GM23338 (cell line): ENCODE data around the gene EXOSC1. TPM values are rescaled to one million over a fixed set of nuclear protein-coding genes. Genes with fewer than 3 reads are reported as not detected.

Experiments used
- ATAC-seq: fragments of 200-7000 bp; cut with Tn5 transposase; 3 replicates; pipeline ENCODE4 v1.9.1; 2020
- DNase-seq: peaks from one replicate; pipeline ENCODE4 v3.0.0-alpha.2; 2015; ENCODE audit warnings: low spot score
- H2AFZ ChIP-seq: fragments of 200-600 bp; sonication (generic); 2 replicates; pipeline ENCODE4 v1.8.0; 2016; ENCODE audit warnings: antibody characterized with exemption, mild to moderate bottlenecking, moderate library complexity
- H3F3A ChIP-seq: fragments of 200-600 bp; sonication (generic); replicated peaks from 2 replicates; pipeline ENCODE4 v1.8.0; 2017; ENCODE audit warnings: antibody characterized with exemption, mixed run types, low read depth
- H3K27ac ChIP-seq: fragments of 200-600 bp; sonication (generic); 2 replicates; pipeline ENCODE4 v1.6.1; 2016; ENCODE audit warnings: low read depth
- H3K27me3 ChIP-seq: fragments of 200-600 bp; sonication (generic); 2 replicates; pipeline ENCODE4 v1.8.0; 2016; ENCODE audit warnings: mild to moderate bottlenecking, mixed run types, moderate library complexity; ENCODE audit not compliant: insufficient read depth
- H3K36me3 ChIP-seq: fragments of 200-600 bp; sonication (generic); 2 replicates; pipeline ENCODE4 v1.8.0; 2016; ENCODE audit warnings: mild to moderate bottlenecking; ENCODE audit not compliant: insufficient read depth
- H3K4me1 ChIP-seq: fragments of 200-600 bp; sonication (generic); 2 replicates; pipeline ENCODE4 v1.8.0; 2016; ENCODE audit warnings: mild to moderate bottlenecking, moderate library complexity; ENCODE audit not compliant: insufficient read depth
- H3K4me2 ChIP-seq: fragments of 200-600 bp; sonication (generic); 2 replicates; pipeline ENCODE4 v1.7.1; 2017; ENCODE audit warnings: mixed run types
- H3K4me3 ChIP-seq: fragments of 200-600 bp; sonication (generic); 2 replicates; pipeline ENCODE4 v1.6.1; 2016; ENCODE audit warnings: mixed run types
- H3K79me2 ChIP-seq: fragments of 200-600 bp; sonication (generic); replicated peaks from 2 replicates; pipeline ENCODE4 v1.8.0; 2017; ENCODE audit warnings: mild to moderate bottlenecking; ENCODE audit not compliant: insufficient read depth
- H3K9me2 ChIP-seq: fragments of 200-600 bp; sonication (generic); 2 replicates; pipeline ENCODE4 v1.8.0; 2017; ENCODE audit not compliant: insufficient read depth
- H4K20me1 ChIP-seq: fragments of 200-600 bp; sonication (generic); replicated peaks from 2 replicates; pipeline ENCODE4 v1.8.0; 2017; ENCODE audit warnings: mild to moderate bottlenecking; ENCODE audit not compliant: insufficient read depth
- H3K27ac Mint-ChIP-seq: 2 replicates; pipeline ENCODE4 v1.8.0; 2020; ENCODE audit warnings: inconsistent platforms, mild to moderate bottlenecking, moderate library complexity, mixed read lengths
- H3K27me3 Mint-ChIP-seq: 3 replicates; pipeline ENCODE4 v1.8.0; 2022; ENCODE audit warnings: low read depth, mild to moderate bottlenecking, moderate library complexity, mixed read lengths, inconsistent platforms; ENCODE audit not compliant: insufficient read depth, poor library complexity
- H3K36me3 Mint-ChIP-seq: 3 replicates; pipeline ENCODE4 v1.8.0; 2021; ENCODE audit warnings: low read depth, mild to moderate bottlenecking, inconsistent platforms, moderate library complexity, mixed read lengths
- H3K4me1 Mint-ChIP-seq: 3 replicates; pipeline ENCODE4 v1.8.0; 2020; ENCODE audit warnings: mild to moderate bottlenecking, inconsistent platforms, mixed read lengths
- H3K4me3 Mint-ChIP-seq: 3 replicates; pipeline ENCODE4 v1.8.0; 2021; ENCODE audit warnings: moderate library complexity, mild to moderate bottlenecking, inconsistent platforms, mixed read lengths
- H3K9me3 Mint-ChIP-seq: 3 replicates; pipeline ENCODE4 v1.8.0; 2020; ENCODE audit warnings: moderate library complexity, mild to moderate bottlenecking, inconsistent platforms, mixed read lengths
- CREB1 ChIP-seq: fragments of 250-450 bp; sonication (Bioruptor Pico); IDR thresholded peaks from 2 replicates; pipeline ENCODE4 v1.5.0; 2020; ENCODE audit warnings: low read depth, mild to moderate bottlenecking, moderate library complexity
- CTCF ChIP-seq, 2 experiments: fragments of 200-600 bp in 1 of 2; sonication (generic) in 1 of 2; conservative IDR thresholded peaks; 2 replicates each; pipeline versions ENCODE4 v1.5.1 to v1.6.1; 2016 to 2017; ENCODE audit warnings: antibody characterized with exemption in 2 of 2, low read depth in 2 of 2, mild to moderate bottlenecking in 2 of 2, moderate library complexity in 1 of 2
- EZH2 ChIP-seq: fragments of 200-600 bp; sonication (generic); IDR thresholded peaks from one replicate; pipeline ENCODE4 v1.8.0; 2017; ENCODE audit warnings: antibody characterized with exemption, mild to moderate bottlenecking, low read depth; ENCODE audit not compliant: unreplicated experiment
- EZH2phosphoT487 ChIP-seq: fragments of 200-600 bp; sonication (generic); IDR thresholded peaks from one replicate; pipeline ENCODE4 v1.8.1; 2018; ENCODE audit warnings: antibody characterized with exemption; ENCODE audit not compliant: unreplicated experiment
- JUNB ChIP-seq: IDR thresholded peaks from one replicate; pipeline ENCODE4 v1.6.1; 2016; ENCODE audit warnings: antibody characterized with exemption; ENCODE audit not compliant: unreplicated experiment
- NANOG ChIP-seq: IDR thresholded peaks from 2 replicates; pipeline ENCODE4 v1.6.1; 2016; ENCODE audit warnings: antibody characterized with exemption, borderline replicate concordance
- POLR2AphosphoS5 ChIP-seq: IDR thresholded peaks from 2 replicates; pipeline ENCODE4 v1.6.1; 2016; ENCODE audit warnings: antibody characterized with exemption, low read depth
- REST ChIP-seq: IDR thresholded peaks from one replicate; pipeline ENCODE4 v1.6.1; 2018; ENCODE audit warnings: antibody characterized with exemption; ENCODE audit not compliant: unreplicated experiment
- STAT1 ChIP-seq: IDR thresholded peaks from one replicate; pipeline ENCODE4 v1.6.1; 2016; ENCODE audit warnings: antibody characterized with exemption; ENCODE audit not compliant: unreplicated experiment
- ZNF114 ChIP-seq: fragments of 250-450 bp; sonication (Bioruptor Pico); IDR thresholded peaks from 2 replicates; pipeline ENCODE4 v1.5.0; 2020; ENCODE audit warnings: mild to moderate bottlenecking, moderate library complexity
- ZNF331 ChIP-seq: fragments of 250-450 bp; sonication (Bioruptor Pico); IDR thresholded peaks from 2 replicates; pipeline ENCODE4 v1.5.0; 2020; ENCODE audit warnings: low read depth, mild to moderate bottlenecking, moderate library complexity
- polyA plus RNA-seq: library from polyadenylated mRNA; unstranded; fragments of >200 nt; fragmentation: Nextera tagmentation; extraction: Ambion mirVana; gene quantifications from 2 replicates; pipeline ENCODE4 v1.2.1, GENCODE V29; 2016
- total RNA-seq: library from RNA; depleted of rRNA; stranded (reverse); fragments of >200 nt; shearing (Covaris generic); gene quantifications from 2 replicates; pipeline ENCODE4 v1.2.3, GENCODE V29; 2014

EXOSC1 gene
- total and polyA plus RNA-seq, 2 experiments from 2014 or later = 63.6 to 131 TPM

GRCh38 chr10:97494151-97494550 is 48.3 kb upstream of the EXOSC1 start:
- Mint-ChIP-seq H3K27me3 (peaks cover 3% of the 10 kb centered on the region), H3K36me3 (no peaks in the 10 kb centered on the region; the same call in 1 of the 3 replicates), H3K4me3 (no peak overlapping the region), H3K9me3 (no peaks in the 10 kb centered on the region), H3K27ac (no peak overlapping the region), H3K4me1 (peaks cover 49% of the 10 kb centered on the region)
- H3F3A ChIP-seq = peaks cover 12% of the 10 kb centered on the region; the same call in 1 of the 2 replicates
- peaks cover 59% of the 10 kb centered on the region for H3K4me1 ChIP-seq
- no peaks in the 10 kb centered on the region for H3K27me3 ChIP-seq
- H3K36me3 ChIP-seq = no peaks in the 10 kb centered on the region
- H2AFZ ChIP-seq = no peak overlapping the region
- H3K4me3 ChIP-seq = 0 out of 2 replicates have a peak overlapping the region, but pooled peaks have one; percentile 20
- TF ChIP-seq NANOG (no peak), JUNB (no peak), EZH2phosphoT487 (no peak), ZNF331 (CRISPR knock-in tag) (no peak), REST (no peak)
- peak overlapping the region; percentile 61; the same call in 1 of the 2 replicates for H3K4me2 ChIP-seq
- DNase-seq (no peak), ATAC-seq (no peak)
- H3K9me2 ChIP-seq = no peaks in the 10 kb centered on the region
- H4K20me1 ChIP-seq = peaks cover 68% of the 10 kb centered on the region
- no peak overlapping the region for H3K27ac ChIP-seq
- H3K79me2 ChIP-seq = peaks cover 84% of the 10 kb centered on the region

GRCh38 chr10:97490592-97490991 is 44.8 kb upstream of the EXOSC1 start:
- Histone ChIP-seq H4K20me1 (peaks cover 63% of the 10 kb centered on the region), H3K9me2 (no peaks in the 10 kb centered on the region), H3F3A (0 out of 2 replicates have a peak, but pooled peaks cover 2% of the 10 kb centered on the region), H3K4me1 (peaks cover 41% of the 10 kb centered on the region), H3K4me2 (peak overlapping the region; percentile 5; the same call in 1 of the 2 replicates), H3K27ac (no peak overlapping the region), H2AFZ (no peak overlapping the region), H3K79me2 (peaks cover 100% of the 10 kb centered on the region), H3K4me3 (no peak overlapping the region), H3K27me3 (no peaks in the 10 kb centered on the region), H3K36me3 (no peaks in the 10 kb centered on the region)
- Mint-ChIP-seq H3K27ac (peak overlapping the region; percentile 74; the same call in 1 of the 2 replicates), H3K36me3 (peaks cover 7% of the 10 kb centered on the region; the same call in 2 of the 3 replicates), H3K4me1 (peaks cover 32% of the 10 kb centered on the region), H3K27me3 (peaks cover 2% of the 10 kb centered on the region), H3K4me3 (no peak overlapping the region; the same call in 2 of the 3 replicates), H3K9me3 (no peaks in the 10 kb centered on the region)
- ATAC-seq = no peak
- no peak for DNase-seq
- no peak for TF ChIP-seq ZNF331 (CRISPR knock-in tag)
- no peak for TF ChIP-seq CTCF (conservative IDR thresholded peaks at IDR 0.05; ENCODE audit: low read depth in 2 of 2)
- TF ChIP-seq ZNF114 (CRISPR knock-in tag) = no peak
- TF ChIP-seq STAT1 = no peak
- no peak for TF ChIP-seq NANOG
- no peak for TF ChIP-seq JUNB
- no peak for TF ChIP-seq CREB1 (CRISPR knock-in tag)
- TF ChIP-seq EZH2phosphoT487 = no peak
- TF ChIP-seq POLR2AphosphoS5 = no peak
- no peak for TF ChIP-seq EZH2
